Measurements from ENCODE around the gene TMEM258. TPM values are rescaled to one million over a fixed set of nuclear protein-coding genes. Genes with fewer than 3 reads are reported as not detected.

The TMEM258 gene
- total and polyA plus RNA-seq, 10 of the 15 experiments (the other 5 are each of a cell fraction or from before 2014, with no cell fraction given) = 160 to 840 (median 326) TPM

GRCh38 chr11:61750631-61751273 is 41.6 kb downstream of the TMEM258 start:
- Histone ChIP-seq H3K27ac (ENCODE audit: control insufficient read depth, insufficient read depth) (no peak overlapping the region), H3K27me3 (replicated peaks in 1 of 2; ENCODE audit: control insufficient read depth in 2 of 2, insufficient read depth in 2 of 2, low read length in 1 of 2) (peaks cover 0 to 4% of the 10 kb centered on the region in 2 experiments; a peak in 1 of 4 replicates), H3K36me3 (ENCODE audit: control insufficient read depth in 2 of 2, insufficient read depth in 2 of 2, low read length in 1 of 2) (no peaks in the 10 kb centered on the region), H3K9ac (ENCODE audit: control insufficient read depth, insufficient read depth, low read length) (no peak overlapping the region), H3K4me1 (ENCODE audit: control insufficient read depth, insufficient read depth, low read length) (no peaks in the 10 kb centered on the region; the same call in 1 of the 2 replicates), H3K4me2 (ENCODE audit: control insufficient read depth, insufficient read depth) (no peak overlapping the region), H4K20me1 (ENCODE audit: control insufficient read depth, insufficient read depth) (no peaks in the 10 kb centered on the region), H3K79me2 (ENCODE audit: control insufficient read depth, insufficient read depth, low read length) (no peaks in the 10 kb centered on the region), H3K9me3 (replicated peaks; ENCODE audit: control insufficient read depth, insufficient read depth, low read length) (no peaks in the 10 kb centered on the region), H2AFZ (ENCODE audit: control insufficient read depth, low read depth, low read length) (no peak overlapping the region), H3K4me3 (no peak overlapping the region)
- ChIA-PET POLR2A (interaction anchor here (0.9 kb wide), 1 partner anchor 41 kb away, joined by 3 read pairs; no protein-coding TSS in a partner anchor), RAD21 (ENCODE audit: unreplicated experiment) (interaction anchor here (1.5 to 3.4 kb wide), 2 partner anchors 38 to 41 kb away, joined by 4 to 32 read pairs; partner anchors contain the start of genes FEN1 and TMEM258), SMC1A (ENCODE audit: uncharacterized antibody, unreplicated experiment) (interaction anchor here (1.1 to 6.5 kb wide), 4 partner anchors 8 to 45 kb away, joined by 3 to 91 read pairs (median 4); partner anchors contain the start of genes FEN1 and TMEM258), CTCF (interaction anchor here (1.2 to 7.0 kb wide), 8 partner anchors 16 to 358 kb away, joined by 3 to 200 read pairs (median 8); partner anchors contain the start of genes FEN1 and TMEM258)
- no peak for DNase-seq (ENCODE audit: low read depth, low spot score)
- 58% methylated on average over 5 of the region's 5 CpGs for WGBS (ENCODE audit: insufficient coverage, insufficient replicate concordance, low lambda C conversion rate, missing lambda C conversion rate)
- no peak for ATAC-seq
- no peak for FAIRE-seq
- in situ Hi-C loops (cut with MboI) (no loop called here), intact Hi-C loops (cut with micrococcal nuclease; ENCODE audit: unreplicated experiment) (no loop called here)
- TF ChIP-seq BRCA1 (IDR thresholded peaks at IDR 0.05; ENCODE audit: low read depth, low read length) (no peak), RAD51 (IDR thresholded peaks at IDR 0.05) (no peak), SIN3A (IDR thresholded peaks at IDR 0.05; ENCODE audit: low read depth, low read length) (no peak), ZNF384 (IDR thresholded peaks at IDR 0.05; ENCODE audit: borderline replicate concordance, low read depth, low read length) (no peak), MEF2B (IDR thresholded peaks at IDR 0.05; ENCODE audit: partially characterized antibody, poor library complexity, severe bottlenecking) (no peak), CEBPB (IDR thresholded peaks at IDR 0.05; ENCODE audit: borderline replicate concordance in 1 of 2, low read depth in 2 of 2, low read length in 2 of 2) (no peak)
- BruUV-seq (replicated peaks) = no TSS peak

All from GM12878 (cell line).